ENCODE results near the gene PRAME.

DNA sequence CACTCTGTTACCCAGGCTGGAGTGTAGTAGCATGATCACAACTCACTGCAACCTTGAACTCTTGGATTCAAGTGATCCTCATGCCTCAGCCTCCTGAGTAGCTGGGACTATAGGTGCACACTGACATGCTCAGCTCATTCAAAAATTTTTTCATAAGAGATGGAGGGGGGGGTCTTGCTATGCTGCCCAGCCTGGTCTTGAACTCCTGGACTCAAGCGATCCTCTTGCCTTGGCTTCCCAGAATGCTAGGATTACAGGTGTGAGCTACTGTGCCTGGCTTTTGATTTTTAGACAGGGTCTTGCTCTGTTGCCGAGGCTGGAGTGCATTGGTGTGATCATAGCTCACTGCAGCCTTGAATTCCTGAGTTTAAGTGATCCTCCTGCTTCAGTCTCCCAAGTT, 14.0 kb downstream of the PRAME start:
- TF ChIP-seq, protein P1, sequence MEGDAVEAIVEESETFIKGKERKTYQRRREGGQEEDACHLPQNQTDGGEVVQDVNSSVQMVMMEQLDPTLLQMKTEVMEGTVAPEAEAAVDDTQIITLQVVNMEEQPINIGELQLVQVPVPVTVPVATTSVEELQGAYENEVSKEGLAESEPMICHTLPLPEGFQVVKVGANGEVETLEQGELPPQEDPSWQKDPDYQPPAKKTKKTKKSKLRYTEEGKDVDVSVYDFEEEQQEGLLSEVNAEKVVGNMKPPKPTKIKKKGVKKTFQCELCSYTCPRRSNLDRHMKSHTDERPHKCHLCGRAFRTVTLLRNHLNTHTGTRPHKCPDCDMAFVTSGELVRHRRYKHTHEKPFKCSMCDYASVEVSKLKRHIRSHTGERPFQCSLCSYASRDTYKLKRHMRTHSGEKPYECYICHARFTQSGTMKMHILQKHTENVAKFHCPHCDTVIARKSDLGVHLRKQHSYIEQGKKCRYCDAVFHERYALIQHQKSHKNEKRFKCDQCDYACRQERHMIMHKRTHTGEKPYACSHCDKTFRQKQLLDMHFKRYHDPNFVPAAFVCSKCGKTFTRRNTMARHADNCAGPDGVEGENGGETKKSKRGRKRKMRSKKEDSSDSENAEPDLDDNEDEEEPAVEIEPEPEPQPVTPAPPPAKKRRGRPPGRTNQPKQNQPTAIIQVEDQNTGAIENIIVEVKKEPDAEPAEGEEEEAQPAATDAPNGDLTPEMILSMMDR (IDR thresholded peaks at IDR 0.05; ENCODE audit: insufficient read depth, low read length, poor library complexity, severe bottlenecking) = no peak
- TF ChIP-seq EZH2phosphoT487 (conservative IDR thresholded peaks at IDR 0.05; ENCODE audit: low read length) = no peak
